Keratinocyte (primary cell): Measurements from ENCODE around the gene PYGB. TPM values are rescaled to one million over a fixed set of nuclear protein-coding genes. Genes with fewer than 3 reads are reported as not detected.
A peak's percentile ranks its signal among the peaks of the same experiment; 100 is the strongest.

Experiments
- DNase-seq: peaks from one replicate; pipeline ENCODE4 v3.0.0-alpha.2; 2011; ENCODE audit warnings: low read depth, missing footprints, low spot score
- FAIRE-seq: peaks from 2 replicates; lab custom pipeline; 2011; peaks lifted over from hg19 to GRCh38; lab: Jason Lieb, UNC
- H2AFZ ChIP-seq: 2 replicates; pipeline ENCODE4 v1.6.0; 2012; ENCODE audit warnings: low read length, control low read depth, inconsistent platforms; ENCODE audit not compliant: control insufficient read depth
- H3K27ac ChIP-seq: 2 replicates; pipeline ENCODE4 v1.5.1; 2011; ENCODE audit warnings: low read length; ENCODE audit not compliant: control insufficient read depth, insufficient read depth
- H3K27me3 ChIP-seq: 3 replicates; pipeline ENCODE4 v1.6.0; 2011; ENCODE audit warnings: low read length; ENCODE audit not compliant: control insufficient read depth, insufficient read depth; ENCODE audit errors: extremely low read depth
- H3K36me3 ChIP-seq, 2 experiments: 2 replicates in 1 of 2; 3 replicates in 1 of 2; pipeline ENCODE4 v1.5.1; 2011; ENCODE audit warnings: low read length in 2 of 2, mild to moderate bottlenecking in 1 of 2; ENCODE audit not compliant: control insufficient read depth in 2 of 2, insufficient read depth in 2 of 2; ENCODE audit errors: extremely low read depth in 1 of 2
- H3K4me1 ChIP-seq: 3 replicates; pipeline ENCODE4 v1.5.1; 2011; ENCODE audit warnings: low read length; ENCODE audit not compliant: control insufficient read depth, insufficient read depth; ENCODE audit errors: extremely low read depth
- H3K4me2 ChIP-seq: 3 replicates; pipeline ENCODE4 v1.6.0; 2011; ENCODE audit warnings: low read depth, low read length; ENCODE audit not compliant: control insufficient read depth, insufficient read depth; ENCODE audit errors: extremely low read depth
- H3K4me3 ChIP-seq, 3 experiments: fragments of 200-600 bp in 1 of 3; sonication (generic) in 1 of 3; 2 replicates in 2 of 3; 3 replicates in 1 of 3; pipeline ENCODE4 v1.5.1; 2011 to 2016; ENCODE audit warnings: low read length in 3 of 3, mild to moderate bottlenecking in 3 of 3, control low read depth in 2 of 3, inconsistent platforms in 1 of 3, low read depth in 1 of 3, mixed read lengths in 1 of 3, mixed run types in 1 of 3, moderate library complexity in 1 of 3; ENCODE audit not compliant: control insufficient read depth in 2 of 3, insufficient read depth in 2 of 3; ENCODE audit errors: extremely low read depth in 1 of 3
- H3K79me2 ChIP-seq: 2 replicates; pipeline ENCODE4 v1.6.0; 2012; ENCODE audit warnings: low read length; ENCODE audit not compliant: control insufficient read depth, insufficient read depth
- H3K9ac ChIP-seq: 3 replicates; pipeline ENCODE4 v1.6.0; 2011; ENCODE audit warnings: low read length; ENCODE audit not compliant: control insufficient read depth, insufficient read depth; ENCODE audit errors: extremely low read depth
- H3K9me1 ChIP-seq: 3 replicates; pipeline ENCODE4 v1.6.0; 2011; ENCODE audit warnings: low read length; ENCODE audit not compliant: control insufficient read depth, insufficient read depth; ENCODE audit errors: extremely low read depth
- H3K9me3 ChIP-seq: 2 replicates; pipeline ENCODE4 v1.5.1; 2012; ENCODE audit warnings: low read depth, low read length; ENCODE audit not compliant: control insufficient read depth
- H4K20me1 ChIP-seq: 3 replicates; pipeline ENCODE4 v1.6.0; 2011; ENCODE audit warnings: low read length; ENCODE audit not compliant: control insufficient read depth, insufficient read depth; ENCODE audit errors: extremely low read depth
- CTCF ChIP-seq, 3 experiments: IDR thresholded peaks in 1 of 3; conservative IDR thresholded peaks in 1 of 3; optimal IDR thresholded peaks in 1 of 3; 2 replicates in 2 of 3; 3 replicates in 1 of 3; pipeline versions ENCODE3 to v1.5.1; 2011; ENCODE audit warnings: low read length in 3 of 3, mild to moderate bottlenecking in 3 of 3, moderate library complexity in 2 of 3, control low read depth in 1 of 3, inconsistent platforms in 1 of 3; ENCODE audit not compliant: insufficient read depth in 2 of 3; ENCODE audit errors: extremely low read depth in 1 of 3
- EZH2 ChIP-seq: IDR thresholded peaks from one replicate; pipeline ENCODE4 v1.6.1; 2012; ENCODE audit warnings: inconsistent platforms, mild to moderate bottlenecking, low read length, moderate library complexity
- dilution Hi-C: fragments of 300-500 bp; cut with MboI; formaldehyde crosslinking; loops from one replicate; pipeline ENCODE4 v1.7.0; 2020; ENCODE audit warnings: low sequenced_read_pairs; ENCODE audit not compliant: extremely low pct_ligation_motif_present
- polyA plus RNA-seq, 5 experiments: library from polyadenylated mRNA; depleted of rRNA in 3 of 5; stranded (reverse) in 3 of 5; stranded (forward) in 1 of 5; unstranded in 1 of 5; fragments of >200 nt; gene quantifications; 1 replicate in 1 of 5; 2 replicates in 3 of 5; 3 replicates in 1 of 5; pipeline versions ENCODE4 v1.2.1 to v1.2.3, GENCODE V29; 2011 to 2012; ENCODE audit warnings: missing spikeins in 2 of 5, low read depth in 1 of 5, low replicate concordance in 1 of 5

Gene PYGB
- polyA plus RNA-seq, 1 donor (not counting 4 experiments of a cell fraction or from before 2014, with no cell fraction given) = 78.3 TPM

- peaks cover 7% of the 10 kb centered on the region for H3K9me1 ChIP-seq
- peaks cover 10 to 14% of the 10 kb centered on the region in 2 experiments for H3K36me3 ChIP-seq
- H3K4me1 ChIP-seq = peaks cover 32% of the 10 kb centered on the region
- H2AFZ ChIP-seq = no peak overlapping the region
- peaks cover 2% of the 10 kb centered on the region for H3K9me3 ChIP-seq
- peak overlapping the region; percentile 82 for H3K9ac ChIP-seq
- DNase-seq (no peak), FAIRE-seq (no peak)
- no peak for TF ChIP-seq EZH2
- TF ChIP-seq CTCF (optimal IDR thresholded peaks at IDR 0.05 in 1 of 3, IDR thresholded peaks at IDR 0.05 in 1 of 3, conservative IDR thresholded peaks at IDR 0.05 in 1 of 3; ENCODE audit: extremely low read depth in 1 of 3, insufficient read depth in 2 of 3, low read length in 3 of 3) = no peak
- peak overlapping the region; percentile 66 for H3K4me2 ChIP-seq
- peaks cover 26% of the 10 kb centered on the region for H4K20me1 ChIP-seq
- dilution Hi-C loops = no loop called here
- H3K4me3 ChIP-seq = peak overlapping the region in 2 of 3 experiments; percentile 78 to 94
- H3K79me2 ChIP-seq = peaks cover 34% of the 10 kb centered on the region
- H3K27ac ChIP-seq = peak overlapping the region; percentile 80
- H3K27me3 ChIP-seq = no peaks in the 10 kb centered on the region
These were observed 1.5 kb upstream of the PYGB start for GRCh38 chr20:25246182-25246999.

- peaks cover 11% of the 10 kb centered on the region for H3K9me1 ChIP-seq
- H3K9me3 ChIP-seq = peaks cover 2% of the 10 kb centered on the region
- H4K20me1 ChIP-seq = peaks cover 33% of the 10 kb centered on the region
- H3K4me2 ChIP-seq = peak overlapping the region; percentile 66
- peak overlapping the region; percentile 82 for H3K9ac ChIP-seq
- H3K4me1 ChIP-seq = peaks cover 38% of the 10 kb centered on the region
- H3K36me3 ChIP-seq = peaks cover 15 to 19% of the 10 kb centered on the region in 2 experiments
- no peak for TF ChIP-seq EZH2
- peak in 2 of 3 experiments; percentile 53 to 77 for TF ChIP-seq CTCF (optimal IDR thresholded peaks at IDR 0.05 in 1 of 3, IDR thresholded peaks at IDR 0.05 in 1 of 3, conservative IDR thresholded peaks at IDR 0.05 in 1 of 3; ENCODE audit: extremely low read depth in 1 of 3, insufficient read depth in 2 of 3, low read length in 3 of 3)
- H3K4me3 ChIP-seq = peak overlapping the region; percentile 72 to 94 (median 78)
- H3K79me2 ChIP-seq = peaks cover 41% of the 10 kb centered on the region
- peak overlapping the region; percentile 80 for H3K27ac ChIP-seq
- peak overlapping the region; percentile 86 for H2AFZ ChIP-seq
- peak; percentile 67 for FAIRE-seq
- no peaks in the 10 kb centered on the region for H3K27me3 ChIP-seq
- no peak for DNase-seq
- dilution Hi-C loops = no loop called here
These were observed 826 bp upstream of the PYGB start for GRCh38 chr20:25247000-25247517.
